Measurements from ENCODE around the gene KRTAP5-8.
A peak's percentile ranks its signal among the peaks of the same experiment; 100 is the strongest.
"Not testable (repeated sequence)": the region's sequence is repeated elsewhere in the genome, so short reads cannot be mapped to it uniquely, and the experiment has no call there.

The KRTAP5-8 gene

DNA sequence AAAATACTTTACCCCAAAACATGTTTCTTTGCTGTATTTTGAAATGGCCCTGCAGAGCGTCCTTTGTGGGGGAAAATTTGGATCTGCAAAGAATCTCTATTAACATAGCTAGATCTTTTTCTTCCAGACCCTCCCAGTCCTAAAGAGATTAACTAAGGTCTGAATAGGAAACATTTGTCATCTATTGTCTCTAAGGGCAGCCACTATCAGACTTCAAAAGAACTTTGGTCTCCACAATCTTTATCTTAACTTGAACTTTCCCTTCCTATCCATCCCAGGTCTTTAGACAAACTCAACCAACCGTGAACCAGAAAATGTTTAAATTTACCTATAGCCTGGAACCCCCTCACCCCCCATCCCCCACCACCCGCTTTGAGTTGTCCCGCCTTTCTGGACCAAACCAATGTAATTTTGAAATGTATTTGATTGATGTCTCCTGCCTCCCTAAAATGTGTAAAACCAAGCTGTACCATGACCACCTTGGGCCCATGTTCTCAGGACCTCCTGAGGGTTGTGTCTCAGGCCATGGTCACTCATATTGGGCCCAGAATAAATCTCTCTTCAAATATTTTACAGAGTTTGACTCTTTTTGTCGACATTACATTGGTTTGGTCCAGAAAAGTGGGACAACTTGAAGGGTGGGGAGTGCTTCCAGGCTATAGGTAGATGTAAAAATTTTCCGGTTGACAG is 6.8 kb downstream of the KRTAP5-8 start:
- DNase-seq: no peak

DNA sequence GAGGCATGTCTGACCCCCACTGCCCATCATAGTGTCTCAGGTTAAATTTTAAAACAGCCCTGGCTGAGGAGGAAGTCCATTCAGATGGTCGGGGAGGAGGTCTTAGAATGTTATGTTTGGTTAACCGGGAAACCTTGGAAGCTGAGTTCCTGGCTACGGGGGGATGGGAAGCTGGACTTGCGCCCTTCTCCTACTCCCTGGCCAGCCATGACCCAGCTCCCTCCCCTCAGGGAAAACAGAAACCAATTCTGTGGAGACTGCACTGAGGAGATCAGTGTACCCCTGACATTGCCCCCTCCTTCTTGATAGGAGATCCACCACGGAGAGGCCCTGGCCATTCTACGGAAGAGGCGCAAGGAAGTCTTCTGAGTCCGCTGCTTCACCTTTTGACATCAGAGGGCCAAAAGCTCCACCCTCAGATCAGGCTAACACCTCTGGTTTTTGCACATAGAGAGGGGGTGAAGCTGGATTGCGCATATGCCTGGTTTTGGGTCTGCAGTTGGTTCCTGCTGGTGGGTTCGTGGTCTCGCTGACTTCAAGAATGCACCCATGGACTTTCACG is 7.7 kb downstream of the KRTAP5-8 start:
- DNase-seq: no peak

DNA sequence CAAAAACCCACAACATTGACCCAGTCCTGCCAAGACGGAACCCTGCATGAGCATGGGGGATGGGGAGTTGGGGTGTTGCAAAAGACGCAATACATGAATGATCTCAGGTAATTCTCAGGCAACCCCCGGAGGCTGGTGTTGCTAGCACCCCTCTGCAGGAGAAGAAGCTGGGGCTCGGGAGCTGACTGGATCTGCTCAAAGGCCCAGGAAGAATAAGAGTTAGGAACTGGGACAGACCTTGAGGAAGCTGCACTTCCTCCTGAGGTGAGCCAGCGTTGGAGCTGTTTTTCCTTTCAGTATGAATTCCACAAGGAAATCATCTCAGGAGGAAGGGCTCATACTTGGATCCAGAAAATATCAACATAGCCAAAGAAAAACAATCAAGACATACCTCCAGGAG is 10.3 kb downstream of the KRTAP5-8 start, which contains the start of gene KRTAP5-9:
KRTAP5-9 (plus strand) TSS at position 301 of the 400 bp plus-strand sequence. CDS start 238 bp downstream, outside the sequence.
- DNase-seq: no peak

DNA sequence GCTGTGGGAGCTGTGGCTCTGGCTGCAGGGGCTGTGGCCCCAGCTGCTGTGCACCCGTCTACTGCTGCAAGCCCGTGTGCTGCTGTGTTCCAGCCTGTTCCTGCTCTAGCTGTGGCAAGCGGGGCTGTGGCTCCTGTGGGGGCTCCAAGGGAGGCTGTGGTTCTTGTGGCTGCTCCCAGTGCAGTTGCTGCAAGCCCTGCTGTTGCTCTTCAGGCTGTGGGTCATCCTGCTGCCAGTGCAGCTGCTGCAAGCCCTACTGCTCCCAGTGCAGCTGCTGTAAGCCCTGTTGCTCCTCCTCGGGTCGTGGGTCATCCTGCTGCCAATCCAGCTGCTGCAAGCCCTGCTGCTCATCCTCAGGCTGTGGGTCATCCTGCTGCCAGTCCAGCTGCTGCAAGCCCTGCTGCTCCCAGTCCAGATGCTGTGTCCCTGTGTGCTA is 10.9 kb downstream of the KRTAP5-8 start:
- no peak for DNase-seq

DNA sequence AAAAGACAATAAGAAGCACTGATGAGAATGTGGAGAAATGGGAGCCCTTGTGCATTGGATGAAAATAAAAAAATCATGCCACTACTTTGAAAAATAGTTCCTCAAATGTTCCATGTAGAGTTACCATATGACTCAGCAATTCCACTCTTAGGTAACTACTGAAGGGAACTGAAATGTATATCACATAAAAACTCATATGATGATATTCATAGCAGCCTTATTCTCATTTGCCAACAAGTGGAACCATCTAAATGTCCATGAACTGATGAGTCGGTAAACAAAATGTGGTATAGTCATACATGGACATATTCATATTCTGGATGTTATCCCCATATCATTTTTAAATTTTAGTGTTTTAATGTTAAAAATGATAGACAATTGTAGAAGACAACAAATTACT is 13.9 kb downstream of the KRTAP5-8 start:
- no peak for DNase-seq

DNA sequence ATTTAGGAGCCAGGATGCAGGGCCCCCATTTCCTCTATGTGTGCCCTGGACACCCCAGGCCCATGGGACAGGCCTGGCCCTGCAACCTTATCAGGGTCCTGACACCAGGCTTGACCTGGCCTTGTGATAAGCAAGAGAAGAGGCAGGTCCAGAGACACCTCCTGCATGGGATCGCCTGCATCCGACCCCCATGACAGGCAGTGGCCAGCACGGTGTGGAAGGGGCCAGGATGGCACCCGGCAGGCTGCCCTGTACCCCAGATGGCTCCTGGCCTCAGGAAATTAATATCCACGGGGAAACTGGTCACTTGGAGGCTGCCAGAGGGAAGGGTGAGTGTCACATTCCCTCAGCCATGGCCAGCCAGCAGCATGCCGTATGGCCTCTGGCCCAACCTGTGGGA is 17.2 kb downstream of the KRTAP5-8 start:
- no peak for DNase-seq

DNA sequence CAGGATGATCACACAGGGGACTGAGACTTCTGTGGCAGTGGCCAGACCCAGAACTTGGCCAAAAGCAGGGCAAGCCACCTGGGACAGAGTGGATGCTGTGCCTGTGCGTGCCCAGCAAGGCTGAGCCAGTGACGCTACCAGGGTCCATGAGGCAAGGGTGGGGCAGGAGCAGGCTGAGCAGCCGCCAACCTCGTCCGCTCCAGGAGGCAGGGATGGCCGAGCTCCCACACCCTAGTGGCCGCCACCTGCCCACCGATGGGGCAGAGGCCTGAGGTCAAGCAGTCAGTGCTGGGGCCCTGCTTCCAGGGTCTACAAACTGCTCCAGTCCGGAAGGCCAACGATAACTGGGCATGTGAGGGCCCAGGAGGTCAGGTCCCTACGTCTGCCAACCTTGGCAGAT is 17.7 kb downstream of the KRTAP5-8 start:
- no peak for DNase-seq

DNA sequence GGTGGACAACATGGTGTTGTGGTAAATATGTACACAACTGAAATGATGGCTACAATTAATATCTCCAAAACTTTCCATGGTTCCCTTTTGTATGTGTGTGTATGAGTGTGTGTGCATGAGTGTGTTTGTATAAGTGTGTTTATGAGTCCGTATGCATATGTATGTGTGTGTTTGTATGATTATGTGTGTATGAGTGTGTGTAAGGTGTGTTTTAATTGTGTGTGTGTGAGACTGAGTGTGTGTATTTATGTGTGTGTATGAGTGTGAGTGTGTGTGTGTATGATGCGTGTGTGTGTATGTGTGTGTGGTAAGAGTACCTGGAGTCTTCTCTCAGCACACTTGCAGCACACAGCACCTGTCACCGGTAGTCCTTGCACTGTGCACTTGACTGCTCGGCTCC is 18.2 kb downstream of the KRTAP5-8 start:
- no peak for DNase-seq

DNA sequence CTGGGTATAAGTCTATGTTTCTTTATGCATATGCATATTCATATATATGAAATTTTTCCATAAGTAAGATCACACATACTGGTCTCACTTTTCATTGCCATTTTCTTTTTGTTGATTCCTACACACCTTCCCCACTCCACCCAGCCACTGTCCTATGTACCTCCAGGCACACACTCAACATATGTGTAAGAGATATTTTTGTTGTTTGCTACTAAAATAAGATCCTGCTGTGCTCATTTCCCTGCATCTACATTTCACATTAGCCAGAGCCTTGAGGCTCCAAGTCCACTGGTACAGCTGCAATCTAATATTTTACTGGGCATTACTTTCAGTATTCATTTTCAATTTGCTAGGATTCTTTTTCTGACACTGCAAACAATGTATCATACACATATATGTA is 19.4 kb downstream of the KRTAP5-8 start:
- no peak for DNase-seq

DNA sequence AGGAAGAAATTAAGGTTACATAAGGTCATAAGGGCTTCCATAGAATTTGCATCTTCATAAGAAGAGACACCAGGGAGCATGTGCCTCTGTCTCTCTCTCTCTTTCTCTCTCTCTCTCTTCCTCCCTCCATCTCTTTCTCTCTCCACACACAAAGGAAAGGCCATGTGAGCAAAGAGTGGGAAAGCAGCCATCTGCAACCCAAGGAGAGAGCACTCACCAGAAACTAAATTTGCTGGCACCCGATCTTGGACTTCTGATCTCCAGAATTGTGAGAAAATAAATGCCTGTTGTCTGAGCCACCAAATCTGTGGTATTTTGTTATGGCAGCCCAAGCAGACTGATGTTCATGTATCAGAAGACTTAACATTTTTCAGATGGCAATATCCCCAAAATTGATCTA is 21.2 kb downstream of the KRTAP5-8 start:
- no peak for DNase-seq

DNA sequence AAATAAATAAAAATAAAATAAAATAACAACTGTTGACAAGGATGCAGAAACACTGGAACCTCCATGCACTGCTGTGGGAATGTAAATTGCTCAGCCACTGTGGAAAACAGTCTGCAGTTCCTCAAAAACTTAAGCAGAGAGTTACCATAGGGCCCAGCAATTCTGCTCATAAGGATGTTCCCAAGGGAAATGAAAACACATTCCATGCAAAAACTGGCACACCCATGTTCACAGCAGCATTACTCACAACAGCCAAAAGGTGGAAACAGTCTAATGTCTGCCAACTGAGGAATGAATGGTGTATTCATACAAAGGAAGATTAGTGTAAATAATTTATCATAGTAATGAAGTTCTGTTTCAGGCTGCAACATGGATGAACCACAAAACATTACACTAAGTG is 24.3 kb downstream of the KRTAP5-8 start:
- DNase-seq: no peak

DNA sequence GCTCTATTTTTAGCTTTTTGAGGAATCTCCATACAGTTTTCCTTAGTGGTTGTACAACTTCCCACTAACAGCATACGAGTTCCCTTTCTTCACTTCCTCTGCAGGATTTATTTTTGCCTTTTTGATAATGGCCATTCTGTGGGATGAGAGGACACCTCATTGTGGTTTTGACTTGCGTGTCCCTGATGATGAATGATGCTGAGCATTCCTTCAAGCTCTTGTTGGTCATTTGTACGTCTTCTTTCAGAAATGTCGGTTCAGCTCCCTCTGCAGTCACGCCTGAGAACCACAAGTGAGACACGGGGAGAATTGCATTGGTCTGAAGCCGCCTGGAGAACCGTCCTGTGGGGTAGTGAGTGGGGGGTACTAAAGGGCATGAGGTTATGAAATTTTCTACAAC is 25.6 kb downstream of the KRTAP5-8 start:
- peak; percentile 31 for DNase-seq

DNA sequence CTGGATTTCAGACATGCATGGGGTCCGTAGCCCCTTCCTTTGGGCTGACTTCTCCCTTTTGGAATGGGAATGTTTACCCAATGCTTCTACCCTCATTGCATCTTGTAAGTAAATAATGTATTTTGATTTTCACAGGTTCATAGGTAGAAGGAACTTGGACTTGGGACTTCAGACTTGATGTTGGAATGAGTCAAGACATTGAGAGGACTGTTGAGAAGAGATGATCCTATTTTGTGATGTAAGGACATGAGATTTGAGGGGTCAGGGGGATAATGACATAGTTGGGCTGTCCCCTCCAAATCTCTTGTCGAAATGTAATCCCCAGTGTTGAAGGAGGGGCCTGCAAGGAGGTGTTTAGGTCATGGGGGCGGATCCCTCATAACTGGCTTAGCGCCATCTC is 26.6 kb downstream of the KRTAP5-8 start:
- no peak for DNase-seq

DNA sequence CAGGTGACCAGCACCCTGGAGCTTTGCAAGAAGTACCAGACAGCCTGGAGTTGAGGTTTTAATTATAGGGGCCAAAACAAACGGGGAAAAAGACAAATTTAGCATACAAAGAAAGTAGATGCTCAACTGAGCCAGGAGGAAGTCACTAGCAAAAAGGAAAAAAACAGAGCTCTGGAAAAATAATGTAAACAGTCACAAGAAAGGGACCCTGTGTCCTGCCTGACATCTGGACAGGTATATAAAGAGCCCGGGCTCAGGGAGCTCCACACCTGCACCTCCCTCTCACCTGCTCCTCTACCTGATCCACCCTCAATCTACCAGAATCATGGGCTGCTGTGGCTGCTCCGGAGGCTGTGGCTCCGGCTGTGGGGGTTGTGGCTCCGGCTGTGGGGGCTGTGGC is 27.4 kb downstream of the KRTAP5-8 start, which contains the start of gene KRTAP5-10:
KRTAP5-10 (plus strand) TSS at position 301 of the 400 bp plus-strand sequence; CDS start at position 326, 25 bp downstream.
- DNase-seq: no peak

DNA sequence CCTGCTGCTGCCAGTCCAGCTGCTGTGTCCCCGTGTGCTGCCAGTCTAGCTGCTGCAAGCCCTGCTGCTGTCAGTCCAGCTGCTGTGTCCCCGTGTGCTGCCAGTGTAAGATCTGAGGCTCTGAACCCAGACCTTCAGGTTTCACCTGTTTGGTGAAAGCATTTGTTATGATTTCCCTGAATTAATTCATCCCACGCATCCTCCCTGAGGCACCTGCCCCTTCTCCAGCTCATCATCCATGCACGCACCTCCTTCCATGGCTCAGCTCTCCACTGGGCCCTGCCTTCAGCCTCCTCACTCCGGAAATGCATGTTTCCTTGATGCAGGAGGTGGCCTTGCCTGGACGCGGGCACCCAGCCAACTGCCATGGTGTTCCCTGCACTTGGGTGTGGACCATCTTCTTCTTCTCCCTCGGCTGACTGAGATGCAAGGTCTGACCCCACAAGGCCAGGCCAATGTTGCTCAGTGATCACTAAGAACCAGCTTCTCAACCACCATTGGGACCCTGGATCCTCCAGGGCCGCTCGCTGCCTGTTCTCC is 28.3 kb downstream of the KRTAP5-8 start:
- no peak for DNase-seq

DNA sequence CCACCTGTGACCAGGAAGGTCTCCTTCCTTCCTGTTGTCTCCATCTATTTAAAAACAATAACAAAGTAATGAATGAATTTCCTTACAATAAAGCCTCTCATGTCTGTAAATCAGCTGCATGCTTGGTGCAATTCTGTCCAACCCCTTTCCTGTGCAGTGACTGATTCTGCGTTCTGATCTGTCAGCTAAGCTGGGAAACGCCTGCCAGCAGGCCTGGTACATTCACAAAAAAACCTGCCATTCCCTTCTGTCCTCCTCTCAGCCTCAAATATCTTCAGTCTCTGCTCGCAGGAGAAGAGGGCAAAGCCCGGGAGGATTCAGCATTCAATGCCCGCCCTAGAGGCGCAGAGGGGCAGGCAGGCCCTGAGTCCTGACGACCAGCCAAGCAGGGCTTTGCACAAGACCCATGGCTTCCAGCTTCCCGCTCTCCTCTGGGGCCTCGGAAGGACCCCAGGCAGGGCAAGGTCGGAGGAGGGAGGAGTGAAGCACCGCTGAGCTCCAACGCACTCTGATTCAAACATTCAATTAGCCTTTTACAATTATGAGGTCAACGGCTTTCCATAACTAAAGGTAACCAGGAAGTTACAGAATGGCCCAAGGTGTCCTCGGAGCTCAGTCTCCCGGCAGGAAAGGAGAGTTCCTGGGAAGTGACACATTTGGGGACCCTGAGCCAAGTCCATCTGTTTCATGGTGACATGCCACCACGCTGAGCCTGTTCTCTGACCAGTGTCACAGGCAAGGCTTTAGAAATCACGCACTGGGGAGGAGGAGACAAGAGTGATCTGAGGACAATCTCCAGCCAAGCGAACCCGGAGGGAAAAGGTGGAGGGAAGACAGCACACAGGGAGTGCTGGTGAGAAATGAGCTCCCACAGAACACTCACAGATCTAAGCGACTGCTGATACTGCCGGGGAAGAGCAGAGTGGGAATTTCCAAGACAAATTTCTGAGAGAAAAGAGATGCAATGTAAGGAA is 29.1 kb downstream of the KRTAP5-8 start:
- not testable (repeated sequence) for DNase-seq

DNA sequence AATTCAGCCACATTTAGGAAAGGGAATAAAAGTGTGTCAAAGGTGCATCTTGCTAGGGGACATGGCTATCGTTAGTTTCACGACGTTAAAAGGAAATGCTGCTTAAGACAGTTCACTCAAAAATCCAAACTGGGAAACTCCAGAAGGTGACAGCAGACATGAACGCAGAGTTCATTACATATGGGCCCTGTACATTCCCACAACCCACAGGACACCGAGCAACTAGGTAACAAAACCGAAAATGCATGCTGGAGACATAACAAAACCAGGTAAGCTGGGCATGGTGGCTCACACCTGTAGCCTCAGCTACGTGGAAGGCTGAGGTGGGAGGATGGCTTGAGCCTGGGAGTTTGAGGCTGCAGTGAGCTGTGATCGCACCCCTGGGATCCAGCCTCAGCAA is 29.8 kb downstream of the KRTAP5-8 start:
- not testable (repeated sequence) for DNase-seq

DNA sequence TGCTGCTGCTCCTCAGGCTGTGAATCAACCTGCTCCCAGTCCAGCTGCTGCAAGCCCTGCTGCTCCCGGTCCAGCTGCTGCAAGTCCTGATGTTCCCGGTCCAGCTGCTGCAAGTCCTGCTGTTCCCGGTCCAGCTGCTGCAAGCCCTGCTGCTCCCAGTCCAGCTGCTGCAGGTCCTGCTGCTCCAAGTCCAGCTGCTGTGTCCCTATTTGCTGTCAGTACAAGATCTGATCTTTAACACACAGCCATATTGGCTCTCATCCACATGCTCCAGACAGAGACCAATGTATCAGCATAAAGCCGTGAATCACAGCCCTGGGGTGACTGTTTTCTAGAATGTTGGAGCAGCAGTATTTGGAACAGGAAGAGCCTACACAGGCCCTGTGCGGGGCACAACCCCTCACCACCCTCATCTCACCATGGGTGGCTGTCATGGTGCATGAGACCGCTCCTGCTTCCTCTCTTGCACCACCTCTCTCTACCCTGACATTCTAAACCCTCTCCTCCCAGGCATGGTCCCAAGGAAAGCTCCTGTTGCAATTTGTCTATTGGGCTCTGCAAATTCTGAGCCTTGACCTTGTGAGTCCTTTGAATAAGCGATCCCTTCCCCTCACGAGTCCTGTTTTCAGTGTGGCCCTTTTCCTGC is 31.0 kb downstream of the KRTAP5-8 start:
- DNase-seq: no peak

DNA sequence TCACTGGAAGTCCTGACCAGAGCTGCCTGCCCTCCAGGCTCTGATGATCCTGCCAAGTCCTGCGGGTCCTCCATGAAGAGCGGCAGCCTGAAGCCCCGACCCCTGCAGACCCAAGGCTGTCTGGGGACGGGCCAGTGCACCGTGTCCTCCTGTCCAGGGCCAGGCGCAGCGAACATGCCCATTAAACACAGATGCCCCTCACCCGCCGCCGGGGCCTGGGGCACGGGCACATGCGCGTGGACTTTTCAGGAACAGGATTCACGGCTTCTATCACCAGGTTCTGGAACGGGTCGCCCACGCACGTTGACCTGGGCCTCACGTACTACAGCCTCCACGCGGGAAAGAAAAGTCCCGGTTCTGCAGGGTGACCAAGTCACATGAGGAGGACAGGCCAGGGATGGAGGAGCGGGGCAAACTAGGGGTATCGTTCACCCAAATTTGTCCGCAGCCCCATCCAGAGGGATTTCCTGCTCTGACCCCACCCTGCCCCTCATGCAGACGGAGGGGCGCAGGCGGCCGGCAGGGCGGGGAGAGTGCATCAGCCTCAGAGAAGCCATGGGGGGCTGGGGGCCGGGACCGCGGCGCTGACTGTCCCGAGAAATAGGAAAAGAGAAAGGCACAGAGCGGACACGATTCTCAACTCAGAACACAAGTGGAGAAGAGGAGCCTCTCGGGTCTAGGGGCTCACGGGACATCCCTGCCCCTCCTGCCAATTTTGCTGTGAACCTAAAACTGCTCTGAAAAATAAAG is 33.5 kb downstream of the KRTAP5-8 start:
- not testable (repeated sequence) for DNase-seq

DNA sequence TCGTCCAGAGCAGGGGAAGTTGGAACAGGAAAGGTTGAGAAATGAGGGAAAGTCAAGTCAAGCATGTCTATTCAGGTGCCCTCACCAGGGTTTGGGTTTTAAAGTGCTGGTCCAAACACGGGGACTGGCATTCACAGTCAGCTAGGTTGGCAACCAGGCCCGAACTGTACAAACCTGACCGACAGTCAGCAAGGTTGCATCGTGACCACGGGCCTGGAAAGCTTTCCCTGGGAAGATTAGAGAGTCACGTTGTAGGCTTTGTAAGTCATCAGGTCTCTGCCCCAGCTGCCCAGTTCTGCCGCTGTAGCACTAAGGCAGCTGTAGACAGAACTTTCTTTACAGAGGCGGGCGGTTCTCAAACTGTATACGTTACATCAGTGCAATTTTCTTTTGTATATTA is 35.0 kb downstream of the KRTAP5-8 start:
- DNase-seq: no peak

DNA sequence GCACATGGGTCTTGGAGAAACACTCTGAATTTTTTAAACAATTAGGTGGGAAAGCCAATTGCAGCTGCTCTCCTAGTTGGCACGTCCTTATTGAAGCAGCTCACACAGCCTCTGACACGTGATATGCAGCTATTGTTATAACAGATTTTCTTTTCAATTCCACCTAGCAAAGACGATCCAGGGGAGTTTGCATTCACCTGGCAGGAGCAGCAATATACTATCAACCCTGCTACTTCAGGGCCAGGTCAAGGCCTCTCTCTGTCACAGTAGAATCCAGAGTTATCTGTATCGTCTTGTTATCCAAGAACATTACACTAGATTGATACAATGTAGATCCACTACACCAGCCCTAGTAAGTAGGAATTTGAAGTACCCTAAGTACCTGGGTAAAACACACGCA is 36.6 kb downstream of the KRTAP5-8 start:
- no peak for DNase-seq
